Measurements from ENCODE around the gene C20orf204.

Gene C20orf204

GRCh38 chr20:64029293-64030117 is 6.5 kb upstream of the C20orf204 start:
- TF ChIP-seq CTCF (conservative IDR thresholded peaks at IDR 0.05; ENCODE audit: low read depth, low read length) = no peak
- DNase-seq (ENCODE audit: low read depth) = no peak
- H3K4me3 ChIP-seq (ENCODE audit: low read length) = no peak overlapping the region

GRCh38 chr20:64030371-64031134 is 5.4 kb upstream of the C20orf204 start:
- H3K4me3 ChIP-seq (ENCODE audit: low read length) = no peak overlapping the region
- DNase-seq (ENCODE audit: low read depth) = no peak
- no peak for TF ChIP-seq CTCF (conservative IDR thresholded peaks at IDR 0.05; ENCODE audit: low read depth, low read length)

- no peak for TF ChIP-seq CTCF (conservative IDR thresholded peaks at IDR 0.05; ENCODE audit: low read depth, low read length)
- no peak for DNase-seq (ENCODE audit: low read depth)
- H3K4me3 ChIP-seq (ENCODE audit: low read length) = no peak overlapping the region
Measured at GRCh38 chr20:64031822-64032314, 4.1 kb upstream of the C20orf204 start.

- DNase-seq (ENCODE audit: low read depth) = no peak
- no peak overlapping the region for H3K4me3 ChIP-seq (ENCODE audit: low read length)
- no peak for TF ChIP-seq CTCF (conservative IDR thresholded peaks at IDR 0.05; ENCODE audit: low read depth, low read length)
Measured at GRCh38 chr20:64032706-64033624, 3.0 kb upstream of the C20orf204 start.

GRCh38 chr20:64033981-64034493 is 1.9 kb upstream of the C20orf204 start:
- H3K4me3 ChIP-seq (ENCODE audit: low read length) = no peak overlapping the region
- no peak for DNase-seq (ENCODE audit: low read depth)
- TF ChIP-seq CTCF (conservative IDR thresholded peaks at IDR 0.05; ENCODE audit: low read depth, low read length) = no peak

GRCh38 chr20:64035066-64035932 is 683 bp upstream of the C20orf204 start:
- no peak for TF ChIP-seq CTCF (conservative IDR thresholded peaks at IDR 0.05; ENCODE audit: low read depth, low read length)
- DNase-seq (ENCODE audit: low read depth) = no peak
- no peak overlapping the region for H3K4me3 ChIP-seq (ENCODE audit: low read length)

Measured in retinal pigment epithelial cell (primary cell).